Measurements from ENCODE around the gene ITGB5.
"Not testable (repeated sequence)": the region's sequence is repeated elsewhere in the genome, so short reads cannot be mapped to it uniquely, and the experiment has no call there.

The ITGB5 gene

GRCh38 chr3:124789103-124789502, 98.1 kb downstream of the ITGB5 start:
- DNase-seq (ENCODE audit: low read depth in 1 of 2, low spot score in 1 of 2), result not testable (repeated sequence)

GRCh38 chr3:124788254-124788745, 98.9 kb downstream of the ITGB5 start:
- DNase-seq (ENCODE audit: low read depth in 1 of 2, low spot score in 1 of 2), result no peak

- no peak for DNase-seq (ENCODE audit: low read depth in 1 of 2, low spot score in 1 of 2)
Observed at GRCh38 chr3:124787476-124788195, 99.5 kb downstream of the ITGB5 start.

- DNase-seq (ENCODE audit: low read depth in 1 of 2, low spot score in 1 of 2), result no peak
Observed at GRCh38 chr3:124786511-124787241, 100.5 kb downstream of the ITGB5 start.

GRCh38 chr3:124785973-124786372, 101.2 kb downstream of the ITGB5 start:
- DNase-seq (ENCODE audit: low read depth in 1 of 2, low spot score in 1 of 2), result no peak

- DNase-seq (ENCODE audit: low read depth in 1 of 2, low spot score in 1 of 2), result no peak
Observed at GRCh38 chr3:124784686-124785382, 102.3 kb downstream of the ITGB5 start.

- DNase-seq (ENCODE audit: low read depth in 1 of 2, low spot score in 1 of 2), result no peak
Observed at GRCh38 chr3:124783696-124784095, 103.5 kb downstream of the ITGB5 start.

- DNase-seq (ENCODE audit: low read depth in 1 of 2, low spot score in 1 of 2), result not testable (repeated sequence)
Observed at GRCh38 chr3:124782377-124782712, 104.8 kb downstream of the ITGB5 start.

- no peak for DNase-seq (ENCODE audit: low read depth in 1 of 2, low spot score in 1 of 2)
Observed at GRCh38 chr3:124781476-124782376, 105.4 kb downstream of the ITGB5 start.

- DNase-seq (ENCODE audit: low read depth in 1 of 2, low spot score in 1 of 2), result no peak
Observed at GRCh38 chr3:124780761-124781475, 106.2 kb downstream of the ITGB5 start.

- DNase-seq (ENCODE audit: low read depth in 1 of 2, low spot score in 1 of 2), result no peak
Observed at GRCh38 chr3:124780356-124780755, 106.8 kb downstream of the ITGB5 start.

- DNase-seq (ENCODE audit: low read depth in 1 of 2, low spot score in 1 of 2), result no peak
Observed at GRCh38 chr3:124779751-124780191, 107.4 kb downstream of the ITGB5 start.

- DNase-seq (ENCODE audit: low read depth in 1 of 2, low spot score in 1 of 2), result no peak
Observed at GRCh38 chr3:124779116-124779515, 108.0 kb downstream of the ITGB5 start.

GRCh38 chr3:124777762-124778470, 109.2 kb downstream of the ITGB5 start:
- DNase-seq (ENCODE audit: low read depth in 1 of 2, low spot score in 1 of 2), result no peak

GRCh38 chr3:124776856-124777255, 110.3 kb downstream of the ITGB5 start:
- no peak for DNase-seq (ENCODE audit: low read depth in 1 of 2, low spot score in 1 of 2)

GRCh38 chr3:124775877-124776276, 111.3 kb downstream of the ITGB5 start:
- DNase-seq (ENCODE audit: low read depth in 1 of 2, low spot score in 1 of 2), result no peak

- DNase-seq (ENCODE audit: low read depth in 1 of 2, low spot score in 1 of 2), result no peak
Observed at GRCh38 chr3:124774841-124775402, 112.2 kb downstream of the ITGB5 start.

GRCh38 chr3:124774327-124774718, 112.8 kb downstream of the ITGB5 start:
- DNase-seq (ENCODE audit: low read depth in 1 of 2, low spot score in 1 of 2), result no peak

All from stimulated activated CD4-positive, alpha-beta T cell treated with anti-CD3 and anti-CD28 coated beads, Interleukin-15, amount 100 ng/mL, for 1 hour (primary cell).